Measurements from ENCODE around the gene DACT2.

DNA sequence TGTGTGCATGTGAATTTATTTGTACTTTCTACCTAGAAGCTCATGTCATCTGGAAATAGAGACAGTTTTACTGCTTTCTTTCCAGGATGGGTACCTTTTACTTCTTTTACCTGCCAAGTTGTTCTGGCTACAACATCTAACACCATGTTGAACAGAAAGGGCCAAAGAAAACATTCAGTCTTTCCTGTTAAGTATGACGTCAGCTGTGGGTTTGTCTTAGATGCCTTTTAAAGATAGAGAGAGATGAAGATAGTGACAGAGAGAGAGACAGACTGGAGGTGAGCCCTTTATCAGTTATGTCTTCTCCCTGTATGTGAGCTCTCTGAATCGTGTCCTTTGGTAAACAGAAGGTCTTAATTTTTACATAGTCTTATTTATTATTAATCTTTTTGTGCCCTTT, 3.4 kb upstream of the DACT2 start:
- TF ChIP-seq CTCF (IDR thresholded peaks at IDR 0.05; ENCODE audit: low read depth, low read length, missing input control) (no peak), MAX (IDR thresholded peaks at IDR 0.05) (no peak), SP1 (IDR thresholded peaks at IDR 0.05) (no peak), GABPA (IDR thresholded peaks at IDR 0.05 in 1 of 2, conservative IDR thresholded peaks at IDR 0.05 in 1 of 2) (no peak), NR2F2 (IDR thresholded peaks at IDR 0.05) (no peak), TAF1 (conservative IDR thresholded peaks at IDR 0.05) (no peak), REST (IDR thresholded peaks at IDR 0.05) (no peak)
- TF ChIP-seq, protein P1, sequence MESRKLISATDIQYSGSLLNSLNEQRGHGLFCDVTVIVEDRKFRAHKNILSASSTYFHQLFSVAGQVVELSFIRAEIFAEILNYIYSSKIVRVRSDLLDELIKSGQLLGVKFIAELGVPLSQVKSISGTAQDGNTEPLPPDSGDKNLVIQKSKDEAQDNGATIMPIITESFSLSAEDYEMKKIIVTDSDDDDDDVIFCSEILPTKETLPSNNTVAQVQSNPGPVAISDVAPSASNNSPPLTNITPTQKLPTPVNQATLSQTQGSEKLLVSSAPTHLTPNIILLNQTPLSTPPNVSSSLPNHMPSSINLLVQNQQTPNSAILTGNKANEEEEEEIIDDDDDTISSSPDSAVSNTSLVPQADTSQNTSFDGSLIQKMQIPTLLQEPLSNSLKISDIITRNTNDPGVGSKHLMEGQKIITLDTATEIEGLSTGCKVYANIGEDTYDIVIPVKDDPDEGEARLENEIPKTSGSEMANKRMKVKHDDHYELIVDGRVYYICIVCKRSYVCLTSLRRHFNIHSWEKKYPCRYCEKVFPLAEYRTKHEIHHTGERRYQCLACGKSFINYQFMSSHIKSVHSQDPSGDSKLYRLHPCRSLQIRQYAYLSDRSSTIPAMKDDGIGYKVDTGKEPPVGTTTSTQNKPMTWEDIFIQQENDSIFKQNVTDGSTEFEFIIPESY (IDR thresholded peaks at IDR 0.05): no peak

All from liver (tissue), 3 donors.